ENCODE data around the gene HECTD4.
"Not testable (repeated sequence)": the region's sequence is repeated elsewhere in the genome, so short reads cannot be mapped to it uniquely, and the experiment has no call there.

HECTD4 gene

GRCh38 chr12:112381883-112382796, at the start of gene HECTD4:
TSS of gene HECTD4 (minus strand) at chr12:112382431. CDS start at chr12:112382128, 303 bp downstream.
- peak; percentile 66 to 89 for DNase-seq

- no peak for DNase-seq
Measured at GRCh38 chr12:112431965-112432364, 49.7 kb upstream of the HECTD4 start.

GRCh38 chr12:112430929-112431328, 48.7 kb upstream of the HECTD4 start:
- no peak for DNase-seq

- no peak for DNase-seq
Measured at GRCh38 chr12:112427760-112428159, 45.5 kb upstream of the HECTD4 start.

- no peak for DNase-seq
Measured at GRCh38 chr12:112425582-112426382, 43.6 kb upstream of the HECTD4 start.

- no peak for DNase-seq
Measured at GRCh38 chr12:112424126-112424525, 41.9 kb upstream of the HECTD4 start.

GRCh38 chr12:112422531-112422930, 40.3 kb upstream of the HECTD4 start:
- no peak for DNase-seq

GRCh38 chr12:112421363-112421762, 39.1 kb upstream of the HECTD4 start:
- DNase-seq, result no peak

- no peak for DNase-seq
Measured at GRCh38 chr12:112420740-112421139, 38.5 kb upstream of the HECTD4 start.

- peak in 1 of 2 experiments; percentile 37 for DNase-seq
Measured at GRCh38 chr12:112419297-112420133, 37.3 kb upstream of the HECTD4 start.

- DNase-seq, result peak; percentile 14 to 69
Measured at GRCh38 chr12:112418608-112419296, 36.5 kb upstream of the HECTD4 start, which contains the start of gene PTPN11. TSS of gene PTPN11 (plus strand) at chr12:112418947. CDS start at chr12:112419112, 165 bp downstream.

GRCh38 chr12:112418273-112418607, 36.0 kb upstream of the HECTD4 start:
- no peak for DNase-seq

GRCh38 chr12:112415457-112415856, 33.2 kb upstream of the HECTD4 start:
- DNase-seq, result not testable (repeated sequence)

GRCh38 chr12:112413855-112414625, 31.8 kb upstream of the HECTD4 start:
- DNase-seq, result no peak

GRCh38 chr12:112409906-112410244, 27.6 kb upstream of the HECTD4 start:
- DNase-seq, result no peak

- peak; percentile 87 to 94 for DNase-seq
Measured at GRCh38 chr12:112409064-112409905, 27.1 kb upstream of the HECTD4 start, which contains the start of gene RPL6. TSS of gene RPL6 (minus strand) at chr12:112409605. CDS start at chr12:112408656, 949 bp downstream.

- no peak for DNase-seq
Measured at GRCh38 chr12:112408621-112409020, 26.4 kb upstream of the HECTD4 start.

- not testable (repeated sequence) for DNase-seq
Measured at GRCh38 chr12:112407683-112408082, 25.5 kb upstream of the HECTD4 start.

GRCh38 chr12:112406519-112407488, 24.6 kb upstream of the HECTD4 start:
- no peak for DNase-seq
